SK-N-SH treated with all-trans-retinoic acid at 6 μM for 48 hours (cell line): ENCODE results near the gene MAPK1IP1L.

Source experiments
- ARNTL ChIP-seq: fragments of 450-650 bp; formaldehyde crosslinking; IDR thresholded peaks from 2 replicates; pipeline ENCODE4 v1.5.0; 2020; ENCODE audit warnings: low read depth, mild to moderate bottlenecking, moderate library complexity, borderline replicate concordance
- CREB5 ChIP-seq: fragments of 250-450 bp; sonication (Bioruptor Pico); IDR thresholded peaks from 2 replicates; pipeline ENCODE4 v1.5.1; 2020; ENCODE audit warnings: low read depth, mild to moderate bottlenecking, moderate library complexity
- PATZ1 ChIP-seq: fragments of 250-450 bp; sonication (Bioruptor Pico); IDR thresholded peaks from 2 replicates; pipeline ENCODE4 v1.8.0; 2020; ENCODE audit warnings: mild to moderate bottlenecking, moderate library complexity, borderline replicate concordance
- POU6F1 ChIP-seq: fragments of 250-450 bp; sonication (Bioruptor Pico); IDR thresholded peaks from 2 replicates; pipeline ENCODE4 v1.8.0; 2021; ENCODE audit warnings: low read depth, mild to moderate bottlenecking, moderate library complexity, borderline replicate concordance
- ZC3H10 ChIP-seq: fragments of 250-450 bp; sonication (Bioruptor Pico); IDR thresholded peaks from 2 replicates; pipeline ENCODE4 v1.5.1; 2021; ENCODE audit warnings: mild to moderate bottlenecking, moderate library complexity
- ZFP3 ChIP-seq: fragments of 250-450 bp; sonication (Bioruptor Pico); IDR thresholded peaks from 2 replicates; pipeline ENCODE4 v1.5.0; 2020; ENCODE audit warnings: mild to moderate bottlenecking, moderate library complexity
- ZNF70 ChIP-seq: fragments of 450-650 bp; formaldehyde crosslinking; IDR thresholded peaks from 2 replicates; pipeline ENCODE4 v1.5.0; 2020; ENCODE audit warnings: mild to moderate bottlenecking, moderate library complexity
- ZNF8 ChIP-seq: fragments of 450-650 bp; formaldehyde crosslinking; IDR thresholded peaks from 2 replicates; pipeline ENCODE4 v1.5.0; 2020; ENCODE audit warnings: mild to moderate bottlenecking, moderate library complexity

- TF ChIP-seq ZFP3 (CRISPR knock-in tag) (no peak), PATZ1 (no peak), ZC3H10 (CRISPR knock-in tag) (no peak), ZNF70 (CRISPR knock-in tag) (no peak), ZNF8 (CRISPR knock-in tag) (no peak), CREB5 (CRISPR knock-in tag) (no peak), POU6F1 (CRISPR knock-in tag) (no peak), ARNTL (CRISPR knock-in tag) (no peak)
Observed at GRCh38 chr14:55085060-55085660, 33.7 kb downstream of the MAPK1IP1L start.
